Erythroblast (primary cell): Measurements from ENCODE around the gene PLBD2.

Source experiments
- GATA1 ChIP-seq: IDR thresholded peaks from 2 replicates; pipeline ENCODE4 v1.6.1; 2011; ENCODE audit warnings: low read depth, mild to moderate bottlenecking, control low read depth, low read length, moderate library complexity
- POLR2A ChIP-seq: IDR thresholded peaks from 2 replicates; pipeline ENCODE4 v1.6.1; 2011; ENCODE audit warnings: mild to moderate bottlenecking, low read length

GRCh38 chr12:113346353-113346752 lies 12.0 kb upstream of the PLBD2 start:
- TF ChIP-seq POLR2A (no peak), GATA1 (no peak)
